ENCODE measurements around the gene SLC12A6. TPM values are rescaled to one million over a fixed set of nuclear protein-coding genes. Genes with fewer than 3 reads are reported as not detected.

The SLC12A6 gene
- total and polyA plus RNA-seq, 2 of the 13 experiments (the other 11 are each of a cell fraction or from before 2014, with no cell fraction given): 15.2 to 30.1 TPM

GRCh38 chr15:34279368-34279767 is 58.2 kb downstream of the SLC12A6 start:
- DNase-seq (ENCODE audit: low spot score): no peak
- TF ChIP-seq ZNF737 (CRISPR knock-in tag; IDR thresholded peaks at IDR 0.05; ENCODE audit: borderline replicate concordance) (no peak), EZH2 (conservative IDR thresholded peaks at IDR 0.05; ENCODE audit: low read depth, low read length) (no peak), TFDP1 (CRISPR knock-in tag; IDR thresholded peaks at IDR 0.05; ENCODE audit: borderline replicate concordance) (no peak), NFRKB (IDR thresholded peaks at IDR 0.05) (no peak), ZNF274 (CRISPR knock-in tag; IDR thresholded peaks at IDR 0.05) (no peak), POGZ (CRISPR knock-in tag; IDR thresholded peaks at IDR 0.05) (no peak), GATAD2A (CRISPR knock-in tag; IDR thresholded peaks at IDR 0.05) (no peak), PATZ1 (CRISPR knock-in tag; IDR thresholded peaks at IDR 0.05) (no peak), NR1H2 (CRISPR knock-in tag; IDR thresholded peaks at IDR 0.05; ENCODE audit: borderline replicate concordance, low read depth) (no peak), SNRNP70 (IDR thresholded peaks at IDR 0.05; ENCODE audit: low read depth, low read length) (no peak), ZUFSP (CRISPR knock-in tag; IDR thresholded peaks at IDR 0.05; ENCODE audit: borderline replicate concordance) (no peak), ZNF879 (CRISPR knock-in tag; IDR thresholded peaks at IDR 0.05) (no peak), NFE2L1 (CRISPR knock-in tag; IDR thresholded peaks at IDR 0.05; ENCODE audit: borderline replicate concordance) (no peak)
- Histone ChIP-seq H3K36me3 (replicated peaks in 1 of 2; ENCODE audit: control insufficient read depth in 1 of 2, insufficient read depth in 2 of 2, low read length in 2 of 2) (no peaks in the 10 kb centered on the region), H3K79me2 (ENCODE audit: insufficient read depth, low read length) (no peaks in the 10 kb centered on the region), H2AFZ (ENCODE audit: low read length) (no peak overlapping the region), H4K20me1 (ENCODE audit: insufficient read depth, low read length) (no peaks in the 10 kb centered on the region), H3K4me3 (replicated peaks in 1 of 3; ENCODE audit: insufficient read depth in 1 of 3, low read depth in 2 of 3, low read length in 3 of 3) (no peak overlapping the region), H3K9ac (ENCODE audit: insufficient read depth, low read depth, low read length) (no peak overlapping the region), H3K4me1 (ENCODE audit: insufficient read depth, low read length) (no peaks in the 10 kb centered on the region), H3K27ac (ENCODE audit: extremely low read length, insufficient read depth, low read length) (no peak overlapping the region), H3K4me2 (ENCODE audit: low read depth, low read length) (no peak overlapping the region), H3K9me3 (ENCODE audit: low read length) (no peaks in the 10 kb centered on the region), H3K27me3 (ENCODE audit: control insufficient read depth in 1 of 2, insufficient read depth in 2 of 2, low read length in 2 of 2) (no peaks in the 10 kb centered on the region)
- CTCF ChIA-PET (ENCODE audit: low intra/inter-chr PET ratio, low total read pairs): no interaction called here
- no TSS peak for BruUV-seq (replicated peaks)
- no peak for FAIRE-seq
- intact Hi-C loops (cut with micrococcal nuclease; ENCODE audit: unreplicated experiment) (no loop called here), in situ Hi-C loops (cut with HindIII; ENCODE audit: extremely low pct_ligation_motif_present, low pct_unique_long_range_greater_than_20kb) (no loop called here)
- 96% methylated on average over 2 of the region's 2 CpGs for WGBS (ENCODE audit: low lambda C conversion rate)
- no peak for ATAC-seq
- POLR2A ChIA-PET: no interaction called here

All from HepG2 (cell line).